H1 (cell line): Measurements from ENCODE around the gene EGLN2. TPM values are rescaled to one million over a fixed set of nuclear protein-coding genes. Genes with fewer than 3 reads are reported as not detected.

Source experiments
- BCL11A ChIP-seq, 2 experiments: IDR thresholded peaks; one replicate each; pipeline ENCODE4 v1.6.1; 2011; ENCODE audit warnings: low read depth in 2 of 2, low read length in 2 of 2, mild to moderate bottlenecking in 2 of 2
- JUN ChIP-seq: IDR thresholded peaks from 2 replicates; pipeline ENCODE4 v1.6.1; 2011; ENCODE audit warnings: low read depth, mild to moderate bottlenecking, improper control_type of control experiment, low read length
- NRF1 ChIP-seq: IDR thresholded peaks from 2 replicates; pipeline ENCODE4 v1.6.1; 2011; ENCODE audit warnings: mild to moderate bottlenecking, low read depth, low read length, improper control_type of control experiment
- RNF2 ChIP-seq: fragments of 200-900, 300-1000 bp; sonication (generic); IDR thresholded peaks from 2 replicates; pipeline ENCODE4 v1.7.1; 2016; ENCODE audit warnings: borderline replicate concordance, low read depth, mild to moderate bottlenecking, antibody characterized with exemption, low read length; ENCODE audit not compliant: poor library complexity, severe bottlenecking; ENCODE audit errors: missing control alignments
- TAF1 ChIP-seq: IDR thresholded peaks from 2 replicates; pipeline ENCODE4 v1.6.1; 2011; ENCODE audit warnings: mild to moderate bottlenecking, low read depth, low read length
- TEAD4 ChIP-seq: IDR thresholded peaks from 2 replicates; pipeline ENCODE4 v1.6.1; 2012; ENCODE audit warnings: low read depth, low read length, inconsistent platforms, mixed read lengths
- USF2 ChIP-seq: IDR thresholded peaks from 2 replicates; pipeline ENCODE4 v1.6.1; 2011; ENCODE audit warnings: low read length, improper control_type of control experiment
- polyA plus RNA-seq, 7 experiments: library from polyadenylated mRNA; depleted of rRNA in 3 of 7; stranded (reverse) in 5 of 7; unstranded in 2 of 7; fragments of >200 nt in 5 of 7; fragments of 200-250 nt in 2 of 7; gene quantifications; 1 replicate in 5 of 7; 2 replicates in 1 of 7; 4 replicates in 1 of 7; pipeline versions ENCODE4 v1.2.1 to v1.2.3, GENCODE V29; 2011 to 2013; ENCODE audit warnings: missing spikeins in 2 of 7, mixed read lengths in 2 of 7
- total RNA-seq: library from RNA; stranded (reverse); fragmentation: NEBNext Ultra II Directional; extraction: Animal tissue kit (Norgen Biotek cat#: 25700); gene quantifications from 2 replicates; pipeline ENCODE4 v1.2.1, GENCODE V29; 2021
- TF ChIP-seq, protein P1 (sequence below): fragments of 300-600 bp; sonication (generic); IDR thresholded peaks from 2 replicates; pipeline ENCODE4 v1.7.1; 2012; ENCODE audit warnings: low read length, moderate library complexity, mild to moderate bottlenecking, inconsistent platforms; ENCODE audit not compliant: insufficient replicate concordance

Gene EGLN2
- total and polyA plus RNA-seq, 2 of the 8 experiments (the other 6 are each of a cell fraction or from before 2014, with no cell fraction given) = 86.9 to 103 TPM

DNA sequence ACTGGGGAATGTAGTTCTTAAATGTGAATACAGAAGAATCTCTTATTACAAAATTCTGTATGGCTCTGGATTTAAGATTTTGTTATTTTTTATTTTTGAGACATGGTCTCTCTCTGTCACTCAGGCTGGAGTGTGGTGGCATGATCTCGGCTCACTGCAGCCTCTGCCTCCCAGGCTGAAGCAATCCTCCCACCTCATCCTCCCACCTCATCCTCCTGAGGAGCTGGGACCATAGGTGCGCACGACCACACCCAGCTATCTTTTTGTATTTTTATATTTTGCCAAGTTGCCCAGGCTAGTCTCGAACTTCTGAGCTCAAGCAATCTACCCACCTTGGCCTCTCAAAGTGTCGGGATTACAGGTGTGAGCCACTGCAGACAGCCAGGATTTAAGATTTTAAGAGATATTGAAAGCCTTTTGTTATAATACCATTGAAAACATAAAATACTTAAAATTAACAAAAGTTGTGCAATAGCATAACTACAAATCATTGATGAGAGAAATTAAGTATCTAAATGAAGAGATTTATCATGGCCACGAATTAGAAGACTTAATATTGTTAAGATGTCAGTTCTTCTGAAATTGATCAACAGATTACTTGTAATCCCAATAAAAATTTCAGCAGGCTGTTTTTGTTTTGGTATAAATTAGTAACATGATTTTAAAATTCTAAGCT, 37.9 kb downstream of the EGLN2 start (continued):
- TF ChIP-seq, protein P1, sequence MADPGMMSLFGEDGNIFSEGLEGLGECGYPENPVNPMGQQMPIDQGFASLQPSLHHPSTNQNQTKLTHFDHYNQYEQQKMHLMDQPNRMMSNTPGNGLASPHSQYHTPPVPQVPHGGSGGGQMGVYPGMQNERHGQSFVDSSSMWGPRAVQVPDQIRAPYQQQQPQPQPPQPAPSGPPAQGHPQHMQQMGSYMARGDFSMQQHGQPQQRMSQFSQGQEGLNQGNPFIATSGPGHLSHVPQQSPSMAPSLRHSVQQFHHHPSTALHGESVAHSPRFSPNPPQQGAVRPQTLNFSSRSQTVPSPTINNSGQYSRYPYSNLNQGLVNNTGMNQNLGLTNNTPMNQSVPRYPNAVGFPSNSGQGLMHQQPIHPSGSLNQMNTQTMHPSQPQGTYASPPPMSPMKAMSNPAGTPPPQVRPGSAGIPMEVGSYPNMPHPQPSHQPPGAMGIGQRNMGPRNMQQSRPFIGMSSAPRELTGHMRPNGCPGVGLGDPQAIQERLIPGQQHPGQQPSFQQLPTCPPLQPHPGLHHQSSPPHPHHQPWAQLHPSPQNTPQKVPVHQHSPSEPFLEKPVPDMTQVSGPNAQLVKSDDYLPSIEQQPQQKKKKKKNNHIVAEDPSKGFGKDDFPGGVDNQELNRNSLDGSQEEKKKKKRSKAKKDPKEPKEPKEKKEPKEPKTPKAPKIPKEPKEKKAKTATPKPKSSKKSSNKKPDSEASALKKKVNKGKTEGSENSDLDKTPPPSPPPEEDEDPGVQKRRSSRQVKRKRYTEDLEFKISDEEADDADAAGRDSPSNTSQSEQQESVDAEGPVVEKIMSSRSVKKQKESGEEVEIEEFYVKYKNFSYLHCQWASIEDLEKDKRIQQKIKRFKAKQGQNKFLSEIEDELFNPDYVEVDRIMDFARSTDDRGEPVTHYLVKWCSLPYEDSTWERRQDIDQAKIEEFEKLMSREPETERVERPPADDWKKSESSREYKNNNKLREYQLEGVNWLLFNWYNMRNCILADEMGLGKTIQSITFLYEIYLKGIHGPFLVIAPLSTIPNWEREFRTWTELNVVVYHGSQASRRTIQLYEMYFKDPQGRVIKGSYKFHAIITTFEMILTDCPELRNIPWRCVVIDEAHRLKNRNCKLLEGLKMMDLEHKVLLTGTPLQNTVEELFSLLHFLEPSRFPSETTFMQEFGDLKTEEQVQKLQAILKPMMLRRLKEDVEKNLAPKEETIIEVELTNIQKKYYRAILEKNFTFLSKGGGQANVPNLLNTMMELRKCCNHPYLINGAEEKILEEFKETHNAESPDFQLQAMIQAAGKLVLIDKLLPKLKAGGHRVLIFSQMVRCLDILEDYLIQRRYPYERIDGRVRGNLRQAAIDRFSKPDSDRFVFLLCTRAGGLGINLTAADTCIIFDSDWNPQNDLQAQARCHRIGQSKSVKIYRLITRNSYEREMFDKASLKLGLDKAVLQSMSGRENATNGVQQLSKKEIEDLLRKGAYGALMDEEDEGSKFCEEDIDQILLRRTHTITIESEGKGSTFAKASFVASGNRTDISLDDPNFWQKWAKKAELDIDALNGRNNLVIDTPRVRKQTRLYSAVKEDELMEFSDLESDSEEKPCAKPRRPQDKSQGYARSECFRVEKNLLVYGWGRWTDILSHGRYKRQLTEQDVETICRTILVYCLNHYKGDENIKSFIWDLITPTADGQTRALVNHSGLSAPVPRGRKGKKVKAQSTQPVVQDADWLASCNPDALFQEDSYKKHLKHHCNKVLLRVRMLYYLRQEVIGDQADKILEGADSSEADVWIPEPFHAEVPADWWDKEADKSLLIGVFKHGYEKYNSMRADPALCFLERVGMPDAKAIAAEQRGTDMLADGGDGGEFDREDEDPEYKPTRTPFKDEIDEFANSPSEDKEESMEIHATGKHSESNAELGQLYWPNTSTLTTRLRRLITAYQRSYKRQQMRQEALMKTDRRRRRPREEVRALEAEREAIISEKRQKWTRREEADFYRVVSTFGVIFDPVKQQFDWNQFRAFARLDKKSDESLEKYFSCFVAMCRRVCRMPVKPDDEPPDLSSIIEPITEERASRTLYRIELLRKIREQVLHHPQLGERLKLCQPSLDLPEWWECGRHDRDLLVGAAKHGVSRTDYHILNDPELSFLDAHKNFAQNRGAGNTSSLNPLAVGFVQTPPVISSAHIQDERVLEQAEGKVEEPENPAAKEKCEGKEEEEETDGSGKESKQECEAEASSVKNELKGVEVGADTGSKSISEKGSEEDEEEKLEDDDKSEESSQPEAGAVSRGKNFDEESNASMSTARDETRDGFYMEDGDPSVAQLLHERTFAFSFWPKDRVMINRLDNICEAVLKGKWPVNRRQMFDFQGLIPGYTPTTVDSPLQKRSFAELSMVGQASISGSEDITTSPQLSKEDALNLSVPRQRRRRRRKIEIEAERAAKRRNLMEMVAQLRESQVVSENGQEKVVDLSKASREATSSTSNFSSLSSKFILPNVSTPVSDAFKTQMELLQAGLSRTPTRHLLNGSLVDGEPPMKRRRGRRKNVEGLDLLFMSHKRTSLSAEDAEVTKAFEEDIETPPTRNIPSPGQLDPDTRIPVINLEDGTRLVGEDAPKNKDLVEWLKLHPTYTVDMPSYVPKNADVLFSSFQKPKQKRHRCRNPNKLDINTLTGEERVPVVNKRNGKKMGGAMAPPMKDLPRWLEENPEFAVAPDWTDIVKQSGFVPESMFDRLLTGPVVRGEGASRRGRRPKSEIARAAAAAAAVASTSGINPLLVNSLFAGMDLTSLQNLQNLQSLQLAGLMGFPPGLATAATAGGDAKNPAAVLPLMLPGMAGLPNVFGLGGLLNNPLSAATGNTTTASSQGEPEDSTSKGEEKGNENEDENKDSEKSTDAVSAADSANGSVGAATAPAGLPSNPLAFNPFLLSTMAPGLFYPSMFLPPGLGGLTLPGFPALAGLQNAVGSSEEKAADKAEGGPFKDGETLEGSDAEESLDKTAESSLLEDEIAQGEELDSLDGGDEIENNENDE = no peak
- TF ChIP-seq USF2 (no peak), JUN (no peak), RNF2 (no peak), TAF1 (no peak), NRF1 (no peak), BCL11A (IDR thresholded peaks at IDR 0.05; ENCODE audit: low read depth in 2 of 2, low read length in 2 of 2) (no peak), TEAD4 (no peak)
